Stimulated activated naive CD8-positive, alpha-beta T cell treated with anti-CD3 and anti-CD28 coated beads, Interleukin-15, Interleukin-2, amounts not matched to agents 100 ng/mL and 50 ng/mL, for 24 hours (primary cell): ENCODE measurements around the gene IL6.
A peak's percentile ranks its signal among the peaks of the same experiment; 100 is the strongest.
"Not testable (repeated sequence)": the region's sequence is repeated elsewhere in the genome, so short reads cannot be mapped to it uniquely, and the experiment has no call there.

Experiments used
- H3K27ac Mint-ChIP-seq: one replicate; pipeline ENCODE4 v1.8.0; 2021; ENCODE audit warnings: mild to moderate bottlenecking, mixed read lengths
- H3K27me3 Mint-ChIP-seq: one replicate; pipeline ENCODE4 v1.8.0; 2021; ENCODE audit warnings: mixed read lengths
- H3K36me3 Mint-ChIP-seq: one replicate; pipeline ENCODE4 v1.8.0; 2021; ENCODE audit warnings: low read depth, mixed read lengths
- H3K4me1 Mint-ChIP-seq: one replicate; pipeline ENCODE4 v1.8.0; 2021; ENCODE audit warnings: low read depth, mixed read lengths
- H3K4me3 Mint-ChIP-seq: one replicate; pipeline ENCODE4 v1.8.0; 2021; ENCODE audit warnings: mild to moderate bottlenecking, mixed read lengths
- H3K9me3 Mint-ChIP-seq: one replicate; pipeline ENCODE4 v1.8.0; 2021; ENCODE audit warnings: mixed read lengths

IL6 gene

GRCh38 chr7:22726907-22727713, at the start of gene IL6:
Gene IL6 (plus strand): TSS chr7:22727200. CDS start chr7:22727263, 63 bp downstream.
- H3K9me3 Mint-ChIP-seq = no peaks in the 10 kb centered on the region
- H3K27ac Mint-ChIP-seq = peak within 1 kb of the TSS; percentile 43
- peaks cover 45% of the 10 kb centered on the region for H3K27me3 Mint-ChIP-seq

GRCh38 chr7:22677263-22677662, 49.7 kb upstream of the IL6 start:
- Mint-ChIP-seq H3K4me3 (peak overlapping the region; percentile 45), H3K9me3 (peaks cover 14% of the 10 kb centered on the region), H3K4me1 (peaks cover 78% of the 10 kb centered on the region), H3K27ac (peak overlapping the region; percentile 65), H3K27me3 (peaks cover 13% of the 10 kb centered on the region)
- H3K36me3 Mint-ChIP-seq = not testable (repeated sequence)

More at GRCh38 chr7:22726907-22727713, at the start of gene IL6:
- peak within 1 kb of the TSS; percentile 68 for H3K4me3 Mint-ChIP-seq
- H3K4me1 Mint-ChIP-seq = peaks cover 34% of the 10 kb centered on the region
- H3K36me3 Mint-ChIP-seq = no peaks in the 10 kb centered on the region

- Mint-ChIP-seq H3K4me1 (peaks cover 74% of the 10 kb centered on the region), H3K27ac (peak overlapping the region; percentile 62)
Observed at GRCh38 chr7:22677680-22678079, 49.3 kb upstream of the IL6 start.

GRCh38 chr7:22680482-22680911, 46.5 kb upstream of the IL6 start:
- Mint-ChIP-seq H3K4me3 (no peak overlapping the region), H3K9me3 (peaks cover 6% of the 10 kb centered on the region), H3K27me3 (peaks cover 24% of the 10 kb centered on the region), H3K36me3 (no peaks in the 10 kb centered on the region), H3K4me1 (peaks cover 52% of the 10 kb centered on the region), H3K27ac (no peak overlapping the region)

More at GRCh38 chr7:22677680-22678079, 49.3 kb upstream of the IL6 start:
- Mint-ChIP-seq H3K36me3 (no peaks in the 10 kb centered on the region), H3K4me3 (peak overlapping the region; percentile 45), H3K9me3 (peaks cover 14% of the 10 kb centered on the region), H3K27me3 (peaks cover 13% of the 10 kb centered on the region)

GRCh38 chr7:22681312-22681711, 45.7 kb upstream of the IL6 start:
- peaks cover 6% of the 10 kb centered on the region for H3K9me3 Mint-ChIP-seq
- H3K4me1 Mint-ChIP-seq = peaks cover 43% of the 10 kb centered on the region
- no peak overlapping the region for H3K4me3 Mint-ChIP-seq
- peaks cover 24% of the 10 kb centered on the region for H3K27me3 Mint-ChIP-seq
- no peak overlapping the region for H3K27ac Mint-ChIP-seq
- H3K36me3 Mint-ChIP-seq = no peaks in the 10 kb centered on the region

- Mint-ChIP-seq H3K4me3 (no peak overlapping the region), H3K4me1 (peaks cover 36% of the 10 kb centered on the region), H3K27me3 (peaks cover 24% of the 10 kb centered on the region), H3K27ac (no peak overlapping the region), H3K36me3 (no peaks in the 10 kb centered on the region), H3K9me3 (peaks cover 6% of the 10 kb centered on the region)
Observed at GRCh38 chr7:22681852-22682657, 44.9 kb upstream of the IL6 start.

- Mint-ChIP-seq H3K27me3 (peaks cover 24% of the 10 kb centered on the region), H3K4me1 (peaks cover 23% of the 10 kb centered on the region), H3K36me3 (no peaks in the 10 kb centered on the region), H3K4me3 (no peak overlapping the region), H3K27ac (no peak overlapping the region), H3K9me3 (peaks cover 6% of the 10 kb centered on the region)
Observed at GRCh38 chr7:22683379-22683778, 43.6 kb upstream of the IL6 start.

- Mint-ChIP-seq H3K4me3 (no peak overlapping the region), H3K27me3 (peaks cover 21% of the 10 kb centered on the region), H3K36me3 (no peaks in the 10 kb centered on the region), H3K4me1 (peaks cover 6% of the 10 kb centered on the region), H3K9me3 (peaks cover 6% of the 10 kb centered on the region), H3K27ac (no peak overlapping the region)
Observed at GRCh38 chr7:22686620-22687019, 40.4 kb upstream of the IL6 start.

- peaks cover 16% of the 10 kb centered on the region for H3K27me3 Mint-ChIP-seq
- no peaks in the 10 kb centered on the region for H3K36me3 Mint-ChIP-seq
- no peak overlapping the region for H3K4me3 Mint-ChIP-seq
- H3K27ac Mint-ChIP-seq = no peak overlapping the region
- H3K9me3 Mint-ChIP-seq = no peaks in the 10 kb centered on the region
- H3K4me1 Mint-ChIP-seq = no peaks in the 10 kb centered on the region
Observed at GRCh38 chr7:22688084-22688483, 38.9 kb upstream of the IL6 start.

- peaks cover 12% of the 10 kb centered on the region for H3K27me3 Mint-ChIP-seq
- H3K4me3 Mint-ChIP-seq, H3K4me1 Mint-ChIP-seq, H3K9me3 Mint-ChIP-seq, H3K27ac Mint-ChIP-seq, H3K36me3 Mint-ChIP-seq: not testable (repeated sequence)
Observed at GRCh38 chr7:22688934-22689333, 38.1 kb upstream of the IL6 start.

GRCh38 chr7:22694597-22695207, 32.3 kb upstream of the IL6 start:
- H3K27ac Mint-ChIP-seq = peak overlapping the region; percentile 34
- no peak overlapping the region for H3K4me3 Mint-ChIP-seq
- H3K4me1 Mint-ChIP-seq = peaks cover 57% of the 10 kb centered on the region
- peaks cover 5% of the 10 kb centered on the region for H3K27me3 Mint-ChIP-seq
- H3K9me3 Mint-ChIP-seq = no peaks in the 10 kb centered on the region
- no peaks in the 10 kb centered on the region for H3K36me3 Mint-ChIP-seq

GRCh38 chr7:22695476-22696132, 31.4 kb upstream of the IL6 start:
- Mint-ChIP-seq H3K36me3 (no peaks in the 10 kb centered on the region), H3K4me1 (peaks cover 65% of the 10 kb centered on the region), H3K27ac (peak overlapping the region; percentile 10), H3K9me3 (no peaks in the 10 kb centered on the region), H3K27me3 (peaks cover 4% of the 10 kb centered on the region), H3K4me3 (no peak overlapping the region)

- H3K36me3 Mint-ChIP-seq = no peaks in the 10 kb centered on the region
- H3K9me3 Mint-ChIP-seq = no peaks in the 10 kb centered on the region
- H3K27me3 Mint-ChIP-seq = no peaks in the 10 kb centered on the region
- no peak overlapping the region for H3K4me3 Mint-ChIP-seq
- peak overlapping the region; percentile 7 for H3K27ac Mint-ChIP-seq
- peaks cover 69% of the 10 kb centered on the region for H3K4me1 Mint-ChIP-seq
Observed at GRCh38 chr7:22696541-22697228, 30.3 kb upstream of the IL6 start.

- no peaks in the 10 kb centered on the region for H3K27me3 Mint-ChIP-seq
- peaks cover 69% of the 10 kb centered on the region for H3K4me1 Mint-ChIP-seq
- H3K4me3 Mint-ChIP-seq = no peak overlapping the region
- peak overlapping the region; percentile 7 for H3K27ac Mint-ChIP-seq
- no peaks in the 10 kb centered on the region for H3K9me3 Mint-ChIP-seq
- no peaks in the 10 kb centered on the region for H3K36me3 Mint-ChIP-seq
Observed at GRCh38 chr7:22697322-22697859, 29.6 kb upstream of the IL6 start.
